Measurements from ENCODE around the gene ZC3H12A. TPM values are rescaled to one million over a fixed set of nuclear protein-coding genes. Genes with fewer than 3 reads are reported as not detected.
A peak's percentile ranks its signal among the peaks of the same experiment; 100 is the strongest.

Gene ZC3H12A
- total and polyA plus RNA-seq, 7 experiments from 2014 or later, result 4.4 to 122 (median 38.2) TPM

DNA sequence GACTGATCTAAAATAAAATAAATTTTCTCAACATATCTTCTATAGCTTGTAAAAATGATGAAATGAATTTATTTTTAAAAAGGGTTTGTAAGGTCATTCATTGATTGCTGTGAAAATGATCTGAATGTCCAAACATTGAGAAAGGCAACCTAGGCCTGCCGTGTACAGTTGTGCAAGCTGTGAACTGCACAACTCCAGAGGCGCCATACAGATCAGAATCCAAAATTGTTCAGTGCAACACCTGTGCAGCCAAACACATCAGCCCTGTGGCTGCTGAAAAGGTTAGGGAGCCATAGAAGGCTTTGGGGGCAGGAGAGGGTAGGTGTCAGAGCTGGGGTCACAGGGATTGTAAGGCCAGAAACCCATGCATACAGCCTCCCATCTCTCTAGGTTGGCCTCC lies 9.9 kb upstream of the ZC3H12A start:
- DNase-seq (no peak), ATAC-seq (no peak)
- Mint-ChIP-seq H3K4me1 (peaks cover under 1 to 13% (median 3%) of the 10 kb centered on the region in 7 donors), H3K36me3 (peaks cover 0 to 15% (median 0%) of the 10 kb centered on the region in 5 donors), H3K27me3 (no peaks in the 10 kb centered on the region), H3K27ac (no peak overlapping the region), H3K4me3 (no peak overlapping the region), H3K9me3 (no peaks in the 10 kb centered on the region)
- Histone ChIP-seq H3K4me1 (ENCODE audit: control insufficient read depth in 2 of 2, insufficient read depth in 2 of 2, low read length in 2 of 2) (no peaks in the 10 kb centered on the region), H3K9me3 (ENCODE audit: control insufficient read depth in 2 of 3, low read length in 3 of 3) (no peaks in the 10 kb centered on the region), H3K36me3 (ENCODE audit: control insufficient read depth in 2 of 3, insufficient read depth in 3 of 3, low read length in 3 of 3) (no peaks in the 10 kb centered on the region), H3K27ac (ENCODE audit: low read depth, low read length) (no peak overlapping the region), H3K27me3 (ENCODE audit: control insufficient read depth in 2 of 2, insufficient read depth in 2 of 2, low read length in 2 of 2) (no peaks in the 10 kb centered on the region), H3K4me3 (ENCODE audit: low read length) (no peak overlapping the region)
- POLR2A ChIA-PET, result interaction anchor here (1.8 to 4.2 kb wide), 2 partner anchors 11 to 23 kb away, joined by 7 to 24 read pairs; partner anchors contain the start of gene ZC3H12A
- intact Hi-C loops (cut with micrococcal nuclease), result no loop called here
- CTCF ChIA-PET, result no interaction called here

DNA sequence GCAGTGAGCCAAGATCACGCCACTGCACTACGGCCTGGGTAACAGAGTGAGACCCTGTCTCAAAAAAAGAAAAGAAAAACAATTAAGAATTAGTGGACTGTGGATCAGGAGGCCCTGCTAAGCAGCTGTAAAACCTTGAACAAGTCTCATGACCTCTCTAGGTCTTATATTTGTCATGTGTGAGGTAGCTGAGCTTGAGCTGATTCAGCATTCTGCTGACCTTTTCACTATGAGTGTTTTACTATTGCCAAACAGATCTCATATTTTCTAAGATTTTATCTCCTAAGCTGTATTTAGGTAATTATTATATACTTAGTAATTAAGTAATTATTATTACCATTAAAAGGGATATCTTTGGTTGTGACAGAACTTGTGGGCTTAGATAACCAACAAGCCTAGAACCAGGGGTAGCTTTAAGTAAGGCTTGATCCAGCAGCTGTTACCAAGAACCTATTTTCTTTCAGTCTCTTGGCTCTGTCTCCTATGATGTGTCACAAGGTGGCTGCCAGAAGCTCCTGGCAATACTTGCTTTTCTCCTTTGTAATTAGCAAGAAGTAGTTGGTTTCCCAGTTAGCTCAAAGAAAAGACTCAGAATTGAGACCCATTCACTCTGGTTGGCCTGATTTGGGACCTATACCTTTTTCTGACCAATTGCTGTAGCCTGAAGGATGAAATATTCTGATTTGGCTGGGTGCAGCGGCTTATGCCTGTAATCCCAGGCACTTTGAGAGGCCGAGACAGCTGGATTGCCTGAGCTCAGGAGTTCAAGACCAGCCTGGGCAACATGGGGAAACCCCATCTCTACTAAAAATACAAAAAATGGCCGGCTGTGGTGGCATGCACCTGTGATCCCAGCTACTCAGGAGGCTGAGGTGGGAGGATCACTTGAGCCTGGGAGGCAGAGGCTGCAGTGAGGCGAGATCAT lies 8.5 kb upstream of the ZC3H12A start:
- ChIA-PET CTCF (interaction anchor here (0.5 to 1.6 kb wide), 2 partner anchors 21 to 343 kb away, joined by 3 to 18 read pairs; no protein-coding TSS in a partner anchor), POLR2A (interaction anchor here (0.8 to 4.2 kb wide), 2 partner anchors 10 to 87 kb away, joined by 3 to 24 read pairs; partner anchors contain the start of gene ZC3H12A)
- Mint-ChIP-seq H3K4me1 (peaks cover 5 to 21% (median 10%) of the 10 kb centered on the region in 7 donors), H3K27me3 (no peaks in the 10 kb centered on the region), H3K27ac (no peak overlapping the region), H3K36me3 (peaks cover 0 to 17% (median 0%) of the 10 kb centered on the region in 5 donors), H3K9me3 (no peaks in the 10 kb centered on the region), H3K4me3 (no peak overlapping the region)
- no peak overlapping the region for H3K27ac ChIP-seq (ENCODE audit: low read depth, low read length)
- H3K27me3 ChIP-seq (ENCODE audit: control insufficient read depth in 2 of 2, insufficient read depth in 2 of 2, low read length in 2 of 2), result no peaks in the 10 kb centered on the region
- H3K9me3 ChIP-seq (ENCODE audit: control insufficient read depth in 2 of 3, low read length in 3 of 3), result no peaks in the 10 kb centered on the region
- H3K4me1 ChIP-seq (ENCODE audit: control insufficient read depth in 2 of 2, insufficient read depth in 2 of 2, low read length in 2 of 2), result no peaks in the 10 kb centered on the region
- intact Hi-C loops (cut with micrococcal nuclease), result no loop called here
- H3K36me3 ChIP-seq (ENCODE audit: control insufficient read depth in 2 of 3, insufficient read depth in 3 of 3, low read length in 3 of 3), result no peaks in the 10 kb centered on the region
- H3K4me3 ChIP-seq (ENCODE audit: low read length), result no peak overlapping the region
- no peak for ATAC-seq
- DNase-seq, result no peak

DNA sequence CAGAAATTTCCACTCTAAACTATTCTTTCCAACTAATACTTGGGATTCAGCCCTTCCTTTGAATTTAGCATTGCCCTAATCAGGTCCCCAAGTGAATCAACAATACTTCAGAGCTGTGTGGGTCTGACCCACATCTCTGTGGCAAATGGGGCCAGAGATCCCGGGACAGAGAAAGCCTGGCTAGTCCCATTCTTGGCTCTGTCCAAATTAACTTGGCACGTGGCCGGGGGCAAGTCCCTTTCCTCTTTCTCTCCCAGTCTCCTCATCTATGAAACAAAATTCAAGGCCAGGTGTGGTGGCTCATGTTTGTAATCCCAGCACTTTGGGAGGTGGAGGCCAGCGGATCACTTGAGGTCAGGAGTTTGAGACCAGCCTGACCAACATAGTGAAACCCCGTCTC lies 6.3 kb upstream of the ZC3H12A start:
- DNase-seq, result no peak
- H3K27me3 Mint-ChIP-seq, result no peaks in the 10 kb centered on the region

DNA sequence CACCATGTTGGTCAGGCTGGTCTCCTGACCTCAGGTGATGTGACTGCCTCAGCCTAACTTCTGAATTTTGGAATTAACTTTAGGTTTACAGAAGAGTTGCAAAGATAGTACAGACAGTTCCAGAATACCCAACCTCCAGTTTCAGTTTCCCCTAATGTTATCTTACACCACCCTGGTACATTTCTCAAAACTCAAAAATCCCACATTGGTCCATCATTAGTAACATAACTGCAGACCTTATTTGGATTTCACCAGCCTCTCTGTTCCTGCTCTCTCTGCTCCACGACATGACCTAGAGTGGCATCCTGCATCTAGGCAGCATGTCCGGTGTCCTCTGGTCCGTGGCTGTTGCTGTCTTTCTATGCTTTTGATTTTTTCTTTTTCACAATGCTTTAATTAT lies 5.0 kb upstream of the ZC3H12A start:
- ChIA-PET CTCF (interaction anchor here (1.4 to 2.1 kb wide), 2 partner anchors 9 to 11 kb away, joined by 4 to 6 read pairs; no protein-coding TSS in a partner anchor), POLR2A (no interaction called here)
- no peaks in the 10 kb centered on the region for H3K36me3 ChIP-seq (ENCODE audit: control insufficient read depth in 2 of 3, insufficient read depth in 3 of 3, low read length in 3 of 3)
- Mint-ChIP-seq H3K27me3 (no peaks in the 10 kb centered on the region), H3K9me3 (no peaks in the 10 kb centered on the region), H3K4me1 (peaks cover 26 to 41% (median 38%) of the 10 kb centered on the region in 7 donors), H3K36me3 (peaks cover 0 to 12% (median 0%) of the 10 kb centered on the region in 5 donors), H3K27ac (peak overlapping the region in 1 of 9 donors; percentile 0), H3K4me3 (no peak overlapping the region)
- no peaks in the 10 kb centered on the region for H3K9me3 ChIP-seq (ENCODE audit: control insufficient read depth in 2 of 3, low read length in 3 of 3)
- peaks cover 15 to 19% of the 10 kb centered on the region in 2 donors for H3K4me1 ChIP-seq (ENCODE audit: control insufficient read depth in 2 of 2, insufficient read depth in 2 of 2, low read length in 2 of 2)
- no peak overlapping the region for H3K27ac ChIP-seq (ENCODE audit: low read depth, low read length)
- no peaks in the 10 kb centered on the region for H3K27me3 ChIP-seq (ENCODE audit: control insufficient read depth in 2 of 2, insufficient read depth in 2 of 2, low read length in 2 of 2)
- intact Hi-C loops (cut with micrococcal nuclease), result no loop called here
- DNase-seq (no peak), ATAC-seq (no peak)
- no peak overlapping the region for H3K4me3 ChIP-seq (ENCODE audit: low read length)

More for the DNA sequence above, 6.3 kb upstream of the ZC3H12A start:
- ATAC-seq, result no peak
- CTCF ChIA-PET, result interaction anchor here (1.7 kb wide), 1 partner anchor 19 kb away, joined by 8 read pairs; no protein-coding TSS in a partner anchor
- POLR2A ChIA-PET, result no interaction called here
- Mint-ChIP-seq H3K27ac (no peak overlapping the region), H3K9me3 (no peaks in the 10 kb centered on the region), H3K4me1 (peaks cover 22 to 35% (median 29%) of the 10 kb centered on the region in 7 donors), H3K4me3 (no peak overlapping the region), H3K36me3 (peaks cover 0 to 12% (median 0%) of the 10 kb centered on the region in 5 donors)
- H3K36me3 ChIP-seq (ENCODE audit: control insufficient read depth in 2 of 3, insufficient read depth in 3 of 3, low read length in 3 of 3), result no peaks in the 10 kb centered on the region
- H3K4me1 ChIP-seq (ENCODE audit: control insufficient read depth in 2 of 2, insufficient read depth in 2 of 2, low read length in 2 of 2), result peaks cover 14 to 17% of the 10 kb centered on the region in 2 donors
- no peaks in the 10 kb centered on the region for H3K9me3 ChIP-seq (ENCODE audit: control insufficient read depth in 2 of 3, low read length in 3 of 3)
- H3K27ac ChIP-seq (ENCODE audit: low read depth, low read length), result no peak overlapping the region
- intact Hi-C loops (cut with micrococcal nuclease), result no loop called here
- H3K27me3 ChIP-seq (ENCODE audit: control insufficient read depth in 2 of 2, insufficient read depth in 2 of 2, low read length in 2 of 2), result no peaks in the 10 kb centered on the region
- H3K4me3 ChIP-seq (ENCODE audit: low read length), result no peak overlapping the region

DNA sequence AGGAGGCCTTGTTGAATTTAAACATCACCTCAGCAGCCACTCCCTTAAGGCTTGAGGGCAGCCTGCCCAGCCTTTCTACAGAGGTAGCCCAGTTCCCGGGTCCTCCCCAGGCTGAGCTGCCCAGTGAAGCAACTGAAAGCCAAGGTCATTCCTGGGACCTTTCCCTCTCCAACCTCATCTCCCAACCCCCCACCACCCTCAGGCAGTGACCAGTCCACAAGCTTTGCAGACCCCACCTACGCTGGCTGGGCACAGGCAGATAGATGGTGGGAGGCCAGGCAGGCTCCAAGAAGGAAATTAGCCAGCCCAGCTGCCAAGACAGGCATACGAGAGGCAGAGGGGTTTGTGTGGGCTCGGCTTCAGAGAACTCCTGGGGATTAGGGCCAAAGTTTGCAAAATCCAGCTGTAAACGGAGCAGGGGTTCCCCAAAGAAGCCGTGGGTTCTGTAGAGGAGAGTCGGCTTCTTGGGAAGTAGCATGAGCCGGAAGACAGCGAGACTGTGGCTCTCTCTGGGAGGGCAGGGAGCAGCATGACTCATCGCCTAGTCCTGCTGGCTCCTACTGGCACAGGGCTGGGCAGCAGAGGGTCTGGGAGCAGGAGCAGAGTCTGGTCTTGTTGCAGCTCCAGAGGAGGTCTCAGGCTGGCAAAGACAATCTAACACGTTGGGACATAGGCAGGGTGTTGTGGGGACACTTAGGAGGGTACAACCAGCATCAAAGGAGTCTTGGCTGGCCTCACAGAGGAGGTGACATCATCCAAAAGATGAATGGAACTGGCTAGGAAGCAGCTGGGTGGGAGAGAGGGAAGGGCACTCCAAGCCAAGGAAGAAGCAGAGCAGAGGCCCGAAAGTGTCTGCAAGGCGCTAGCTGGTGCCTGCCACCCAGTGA lies 2.8 kb upstream of the ZC3H12A start:
- Histone ChIP-seq H3K9me3 (ENCODE audit: control insufficient read depth in 2 of 3, low read length in 3 of 3) (no peaks in the 10 kb centered on the region), H3K27ac (ENCODE audit: low read depth, low read length) (no peak overlapping the region), H3K4me3 (ENCODE audit: low read length) (no peak overlapping the region), H3K4me1 (ENCODE audit: control insufficient read depth in 2 of 2, insufficient read depth in 2 of 2, low read length in 2 of 2) (peaks cover 15 to 19% of the 10 kb centered on the region in 2 donors), H3K36me3 (ENCODE audit: control insufficient read depth in 2 of 3, insufficient read depth in 3 of 3, low read length in 3 of 3) (peaks cover 0 to 19% (median 7%) of the 10 kb centered on the region in 3 experiments), H3K27me3 (ENCODE audit: control insufficient read depth in 2 of 2, insufficient read depth in 2 of 2, low read length in 2 of 2) (no peaks in the 10 kb centered on the region)
- Mint-ChIP-seq H3K27ac (peak overlapping the region in 7 of 9 donors; percentile 63 to 98 (median 74)), H3K27me3 (no peaks in the 10 kb centered on the region), H3K4me1 (peaks cover 26 to 44% (median 38%) of the 10 kb centered on the region in 7 donors), H3K9me3 (no peaks in the 10 kb centered on the region), H3K36me3 (peaks cover 3 to 22% (median 5%) of the 10 kb centered on the region in 5 donors), H3K4me3 (peak overlapping the region in 9 of 10 donors; percentile 21 to 97 (median 91))
- DNase-seq (no peak), ATAC-seq (no peak)
- ChIA-PET POLR2A (interaction anchor here (1.0 to 9.1 kb wide), 5 partner anchors 8 to 43 kb away, joined by 3 to 90 read pairs (median 5); partner anchors contain the start of gene MEAF6), CTCF (interaction anchor here (0.7 to 8.9 kb wide), 4 partner anchors 13 to 15 kb away, joined by 3 to 103 read pairs (median 5); no protein-coding TSS in a partner anchor)
- intact Hi-C loops (cut with micrococcal nuclease), result loop anchor here in 1 of 2 donors (5.0 to 10.0 kb wide), 5 partner anchors 476 to 1386 kb away; partner anchors contain the start of genes INPP5B, MAP7D1, RRAGC and THRAP3
